Stomach smooth muscle (tissue), 2 donors: ENCODE results near the gene CEP112.

Source experiments
- H3K27ac ChIP-seq: one replicate; pipeline ENCODE4 v1.7.0; 2013; ENCODE audit warnings: mild to moderate bottlenecking, low read length, inconsistent platforms
- H3K27me3 ChIP-seq, 2 donors: one replicate each; pipeline ENCODE4 v1.7.0; 2013; ENCODE audit warnings: low read length in 2 of 2; ENCODE audit not compliant: insufficient read depth in 2 of 2, control insufficient read depth in 1 of 2
- H3K36me3 ChIP-seq, 2 donors: one replicate each; pipeline ENCODE4 v1.7.0; 2013; ENCODE audit warnings: low read length in 2 of 2; ENCODE audit not compliant: control insufficient read depth in 2 of 2, insufficient read depth in 2 of 2
- H3K4me1 ChIP-seq: one replicate; pipeline ENCODE4 v1.7.0; 2013; ENCODE audit warnings: low read length; ENCODE audit not compliant: control insufficient read depth, insufficient read depth
- H3K4me3 ChIP-seq, 2 donors: one replicate each; pipeline ENCODE4 v1.7.0; 2013; ENCODE audit warnings: low read length in 2 of 2
- H3K9ac ChIP-seq, 2 donors: one replicate each; pipeline ENCODE4 v1.7.0; 2013; ENCODE audit warnings: low read length in 2 of 2, mild to moderate bottlenecking in 1 of 2
- H3K9me3 ChIP-seq, 2 donors: one replicate each; pipeline ENCODE4 v1.7.0; 2013; ENCODE audit warnings: low read length in 2 of 2; ENCODE audit not compliant: control insufficient read depth in 2 of 2
- donor health status: healthy.
- donor health status: Pancreatic carcinoma.

The CEP112 gene

DNA sequence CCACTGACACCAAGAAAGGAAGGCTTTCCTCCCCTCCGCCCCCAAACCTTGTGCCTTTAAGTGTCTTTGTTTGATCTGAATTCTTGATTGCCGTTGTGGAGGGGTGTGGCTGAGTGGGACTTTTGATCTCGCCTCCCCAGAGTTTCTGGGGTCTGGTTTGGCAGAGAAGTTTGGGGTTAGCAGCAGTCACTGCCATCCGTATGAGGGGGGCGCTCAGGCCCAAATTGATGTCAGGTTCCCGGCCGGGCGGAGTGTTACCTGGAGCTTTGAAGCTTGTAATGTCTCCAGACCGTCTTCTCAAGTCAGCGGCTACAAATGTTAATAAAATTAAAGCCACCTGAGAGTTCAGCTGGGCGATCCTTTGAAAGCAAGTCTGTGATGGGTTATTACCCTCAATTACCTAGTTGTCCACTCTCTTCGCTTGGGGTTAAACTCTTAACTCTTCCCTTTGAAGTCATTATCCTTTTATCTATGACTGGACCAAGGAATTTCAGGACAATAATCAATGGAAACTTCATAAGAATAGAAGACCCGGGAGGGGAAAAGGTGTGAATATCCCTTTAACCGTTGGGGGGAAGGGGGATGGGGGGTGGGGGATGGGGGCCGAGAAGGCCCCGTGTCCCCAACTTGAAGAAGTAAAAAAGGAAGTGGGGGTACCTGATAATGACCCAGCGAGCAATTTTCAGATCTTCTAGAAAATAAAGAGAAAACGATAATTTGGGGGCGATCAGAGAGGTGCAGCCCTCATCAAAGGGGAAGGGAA lies 598.7 kb downstream of the CEP112 start:
- Histone ChIP-seq H3K4me3 (no peak overlapping the region), H3K27ac (no peak overlapping the region), H3K36me3 (no peaks in the 10 kb centered on the region), H3K9ac (no peak overlapping the region), H3K9me3 (no peaks in the 10 kb centered on the region), H3K4me1 (no peaks in the 10 kb centered on the region), H3K27me3 (no peaks in the 10 kb centered on the region)

DNA sequence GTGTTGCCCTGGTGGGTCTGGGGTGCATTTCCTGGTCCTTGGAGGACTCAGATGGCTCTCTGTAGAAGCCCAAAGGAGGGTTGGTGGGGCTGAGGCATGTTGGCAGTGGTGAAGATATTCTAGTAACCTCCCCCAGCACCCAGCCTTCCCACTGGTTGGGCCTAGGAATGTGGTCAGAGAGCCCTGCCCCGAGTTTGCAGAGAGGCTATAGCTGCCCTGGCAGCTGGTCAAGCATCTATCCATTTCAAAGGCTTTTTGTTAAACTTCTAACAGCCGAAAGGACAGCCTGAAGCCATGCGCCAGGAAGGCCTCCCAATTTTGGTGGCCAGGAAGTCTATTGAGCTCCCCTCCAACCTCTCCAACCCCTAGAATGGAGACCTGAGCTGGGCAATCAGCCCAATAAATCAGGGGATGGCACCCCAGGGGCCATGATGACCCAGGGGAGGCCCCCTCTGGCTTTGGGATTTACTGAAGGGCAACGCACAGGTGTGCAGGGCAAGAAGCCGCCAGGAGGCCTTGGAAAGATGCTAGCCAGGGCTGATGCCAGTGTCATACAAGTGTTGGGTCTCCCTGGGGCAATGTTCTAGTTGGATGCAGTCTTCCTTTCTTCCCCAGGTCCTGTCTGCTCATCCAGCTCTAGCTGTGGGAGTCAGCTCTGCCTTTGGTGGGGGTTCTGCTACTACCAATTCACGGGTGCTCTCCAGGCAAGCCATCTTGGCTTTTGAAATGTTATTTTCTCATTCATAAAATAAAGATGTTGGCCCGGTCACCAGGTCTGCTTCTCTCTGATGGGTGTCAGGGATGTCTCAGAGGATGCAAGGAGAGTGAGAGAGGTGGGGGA lies 599.6 kb downstream of the CEP112 start:
- H3K27ac ChIP-seq: no peak overlapping the region
- no peak overlapping the region for H3K4me3 ChIP-seq
- H3K36me3 ChIP-seq: no peaks in the 10 kb centered on the region
- H3K27me3 ChIP-seq: no peaks in the 10 kb centered on the region
- H3K9ac ChIP-seq: no peak overlapping the region
- H3K4me1 ChIP-seq: no peaks in the 10 kb centered on the region
- no peaks in the 10 kb centered on the region for H3K9me3 ChIP-seq

DNA sequence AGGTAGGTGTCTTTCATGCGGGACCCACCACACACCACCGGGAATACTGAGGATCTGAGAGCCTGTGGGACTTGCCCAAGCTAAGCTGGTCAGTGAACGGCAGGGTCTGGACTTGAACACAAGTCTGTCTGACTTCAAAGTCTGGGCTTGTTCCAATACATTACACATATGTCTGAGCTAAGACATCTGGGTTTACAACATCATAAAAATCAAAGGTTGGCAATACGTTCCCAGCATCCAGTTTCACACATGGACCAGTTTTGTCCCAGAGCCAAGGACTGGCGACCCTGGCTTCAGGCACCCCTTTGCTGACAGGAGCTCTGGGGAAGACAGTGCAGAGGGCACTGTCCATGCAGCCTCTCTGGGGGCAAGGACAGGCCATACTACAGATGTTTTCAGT lies 602.6 kb downstream of the CEP112 start:
- H3K4me1 ChIP-seq: peaks cover 4% of the 10 kb centered on the region
- H3K9me3 ChIP-seq: no peaks in the 10 kb centered on the region
- H3K27me3 ChIP-seq: no peaks in the 10 kb centered on the region
- no peak overlapping the region for H3K9ac ChIP-seq
- H3K36me3 ChIP-seq: no peaks in the 10 kb centered on the region
- no peak overlapping the region for H3K27ac ChIP-seq
- no peak overlapping the region for H3K4me3 ChIP-seq

DNA sequence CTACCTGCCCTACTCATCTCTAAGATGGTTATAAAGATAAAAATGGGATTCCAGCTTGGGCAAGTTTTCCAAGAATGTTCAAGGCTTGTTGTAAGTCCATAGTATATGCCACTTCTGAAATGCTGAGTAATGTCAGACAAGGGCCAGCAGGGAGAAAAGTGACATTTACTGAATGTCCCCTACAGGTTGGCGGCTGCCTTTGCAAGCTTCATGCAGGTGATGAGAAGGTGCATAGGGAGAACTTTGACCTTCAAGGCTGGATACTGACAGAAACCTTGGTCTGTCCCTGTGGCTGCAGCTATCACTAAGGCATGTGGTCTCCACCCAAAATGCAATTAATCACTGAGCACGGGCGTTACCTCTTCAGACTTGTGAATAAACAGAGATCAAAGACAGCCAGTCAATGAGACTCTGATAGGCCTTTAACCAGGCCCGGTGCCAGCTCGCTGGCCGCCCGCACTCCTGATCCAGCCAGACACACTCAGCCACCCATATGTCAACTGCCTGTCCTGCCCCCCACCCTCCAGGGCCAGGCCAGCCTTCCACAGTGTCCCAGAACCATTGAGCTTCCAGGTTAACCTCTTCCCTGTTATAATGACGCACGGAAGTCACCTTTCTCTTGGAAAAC lies 603.6 kb downstream of the CEP112 start:
- Histone ChIP-seq H3K9me3 (no peaks in the 10 kb centered on the region), H3K27ac (no peak overlapping the region), H3K9ac (no peak overlapping the region), H3K4me1 (peaks cover 10% of the 10 kb centered on the region), H3K36me3 (no peaks in the 10 kb centered on the region), H3K27me3 (no peaks in the 10 kb centered on the region), H3K4me3 (no peak overlapping the region)

DNA sequence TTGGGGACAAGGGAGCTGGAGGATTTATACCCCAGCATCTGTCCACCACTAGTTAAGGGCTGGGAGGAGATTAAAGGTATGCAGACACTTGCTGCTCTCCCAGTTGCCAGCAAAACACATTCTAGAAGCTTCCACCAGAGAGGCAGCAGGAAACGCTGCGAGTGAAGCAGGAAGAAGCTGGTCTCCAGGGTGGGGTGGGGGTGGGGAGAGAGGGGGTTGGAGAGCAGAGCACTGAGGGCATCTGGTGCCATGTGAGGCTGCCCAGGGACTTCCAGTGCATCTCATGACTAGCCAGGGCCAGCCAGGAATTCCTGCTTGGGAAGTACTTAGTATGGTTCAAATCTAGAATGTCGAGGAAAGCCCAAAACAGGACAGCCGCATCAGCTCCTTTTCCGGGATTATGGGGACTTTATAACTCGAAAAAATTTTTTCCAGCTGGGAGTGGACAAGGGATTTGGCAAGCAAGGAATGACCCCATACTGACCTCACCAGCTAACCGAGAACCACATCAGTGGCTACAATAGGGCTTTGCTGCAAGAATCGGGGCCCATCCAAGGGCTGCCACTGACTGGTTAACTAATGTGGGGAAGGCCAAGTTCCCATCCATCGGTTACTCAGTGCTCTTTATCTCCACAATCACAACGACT lies 604.3 kb downstream of the CEP112 start:
- H3K36me3 ChIP-seq: no peaks in the 10 kb centered on the region
- H3K27me3 ChIP-seq: no peaks in the 10 kb centered on the region
- peaks cover 10% of the 10 kb centered on the region for H3K4me1 ChIP-seq
- no peak overlapping the region for H3K9ac ChIP-seq
- no peaks in the 10 kb centered on the region for H3K9me3 ChIP-seq
- H3K4me3 ChIP-seq: no peak overlapping the region
- no peak overlapping the region for H3K27ac ChIP-seq

DNA sequence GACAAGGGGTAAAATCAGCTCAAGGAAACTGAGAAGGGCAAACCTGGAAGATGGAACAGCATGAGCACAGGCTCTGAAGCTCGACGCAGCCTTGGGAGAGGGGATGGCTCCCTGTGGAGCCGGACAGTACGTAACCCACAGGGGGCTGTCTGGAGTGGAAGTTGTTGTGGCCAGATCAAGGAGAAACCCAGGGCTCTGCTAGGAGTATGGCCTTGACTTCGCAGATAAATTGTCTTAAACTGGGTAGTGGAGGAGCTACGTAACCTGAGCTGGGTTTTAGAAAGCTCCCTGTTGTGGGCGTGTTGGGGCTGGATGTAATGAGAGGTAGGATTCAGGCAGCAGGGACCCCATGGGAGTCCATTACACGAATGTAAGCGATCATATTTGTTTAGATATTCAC lies 605.0 kb downstream of the CEP112 start:
- no peak overlapping the region for H3K9ac ChIP-seq
- H3K27me3 ChIP-seq: no peaks in the 10 kb centered on the region
- H3K4me1 ChIP-seq: peaks cover 10% of the 10 kb centered on the region
- no peak overlapping the region for H3K4me3 ChIP-seq
- no peak overlapping the region for H3K27ac ChIP-seq
- H3K9me3 ChIP-seq: no peaks in the 10 kb centered on the region
- H3K36me3 ChIP-seq: no peaks in the 10 kb centered on the region
